ENCODE measurements around the gene SPEM2.
A peak's percentile ranks its signal among the peaks of the same experiment; 100 is the strongest.

DNA sequence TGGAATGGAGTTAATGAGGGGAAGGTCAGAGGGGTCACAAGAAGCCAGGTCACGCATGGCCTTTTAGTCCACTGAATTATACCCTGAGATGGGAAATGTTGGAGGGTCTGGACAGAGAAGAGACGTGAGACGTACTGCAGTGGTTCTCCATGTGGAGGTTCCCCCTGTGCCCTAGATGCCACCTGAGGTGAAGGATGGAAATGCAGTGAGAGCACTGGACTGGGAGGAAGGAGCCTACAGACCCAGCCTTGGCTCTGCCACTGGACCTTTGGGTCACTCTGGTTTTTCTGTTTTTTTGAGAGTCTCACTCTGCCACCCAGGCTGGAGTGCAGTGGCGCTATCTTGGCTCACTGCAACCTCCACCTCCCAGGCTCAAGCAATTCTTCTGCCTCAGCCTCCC is 29.3 kb upstream of the SPEM2 start:
- TF ChIP-seq, protein P1, sequence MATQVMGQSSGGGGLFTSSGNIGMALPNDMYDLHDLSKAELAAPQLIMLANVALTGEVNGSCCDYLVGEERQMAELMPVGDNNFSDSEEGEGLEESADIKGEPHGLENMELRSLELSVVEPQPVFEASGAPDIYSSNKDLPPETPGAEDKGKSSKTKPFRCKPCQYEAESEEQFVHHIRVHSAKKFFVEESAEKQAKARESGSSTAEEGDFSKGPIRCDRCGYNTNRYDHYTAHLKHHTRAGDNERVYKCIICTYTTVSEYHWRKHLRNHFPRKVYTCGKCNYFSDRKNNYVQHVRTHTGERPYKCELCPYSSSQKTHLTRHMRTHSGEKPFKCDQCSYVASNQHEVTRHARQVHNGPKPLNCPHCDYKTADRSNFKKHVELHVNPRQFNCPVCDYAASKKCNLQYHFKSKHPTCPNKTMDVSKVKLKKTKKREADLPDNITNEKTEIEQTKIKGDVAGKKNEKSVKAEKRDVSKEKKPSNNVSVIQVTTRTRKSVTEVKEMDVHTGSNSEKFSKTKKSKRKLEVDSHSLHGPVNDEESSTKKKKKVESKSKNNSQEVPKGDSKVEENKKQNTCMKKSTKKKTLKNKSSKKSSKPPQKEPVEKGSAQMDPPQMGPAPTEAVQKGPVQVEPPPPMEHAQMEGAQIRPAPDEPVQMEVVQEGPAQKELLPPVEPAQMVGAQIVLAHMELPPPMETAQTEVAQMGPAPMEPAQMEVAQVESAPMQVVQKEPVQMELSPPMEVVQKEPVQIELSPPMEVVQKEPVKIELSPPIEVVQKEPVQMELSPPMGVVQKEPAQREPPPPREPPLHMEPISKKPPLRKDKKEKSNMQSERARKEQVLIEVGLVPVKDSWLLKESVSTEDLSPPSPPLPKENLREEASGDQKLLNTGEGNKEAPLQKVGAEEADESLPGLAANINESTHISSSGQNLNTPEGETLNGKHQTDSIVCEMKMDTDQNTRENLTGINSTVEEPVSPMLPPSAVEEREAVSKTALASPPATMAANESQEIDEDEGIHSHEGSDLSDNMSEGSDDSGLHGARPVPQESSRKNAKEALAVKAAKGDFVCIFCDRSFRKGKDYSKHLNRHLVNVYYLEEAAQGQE (IDR thresholded peaks at IDR 0.05; ENCODE audit: low read depth) = no peak
- no peak for TF ChIP-seq EZH2phosphoT487 (IDR thresholded peaks at IDR 0.05; ENCODE audit: borderline replicate concordance)
- TF ChIP-seq, protein P2, sequence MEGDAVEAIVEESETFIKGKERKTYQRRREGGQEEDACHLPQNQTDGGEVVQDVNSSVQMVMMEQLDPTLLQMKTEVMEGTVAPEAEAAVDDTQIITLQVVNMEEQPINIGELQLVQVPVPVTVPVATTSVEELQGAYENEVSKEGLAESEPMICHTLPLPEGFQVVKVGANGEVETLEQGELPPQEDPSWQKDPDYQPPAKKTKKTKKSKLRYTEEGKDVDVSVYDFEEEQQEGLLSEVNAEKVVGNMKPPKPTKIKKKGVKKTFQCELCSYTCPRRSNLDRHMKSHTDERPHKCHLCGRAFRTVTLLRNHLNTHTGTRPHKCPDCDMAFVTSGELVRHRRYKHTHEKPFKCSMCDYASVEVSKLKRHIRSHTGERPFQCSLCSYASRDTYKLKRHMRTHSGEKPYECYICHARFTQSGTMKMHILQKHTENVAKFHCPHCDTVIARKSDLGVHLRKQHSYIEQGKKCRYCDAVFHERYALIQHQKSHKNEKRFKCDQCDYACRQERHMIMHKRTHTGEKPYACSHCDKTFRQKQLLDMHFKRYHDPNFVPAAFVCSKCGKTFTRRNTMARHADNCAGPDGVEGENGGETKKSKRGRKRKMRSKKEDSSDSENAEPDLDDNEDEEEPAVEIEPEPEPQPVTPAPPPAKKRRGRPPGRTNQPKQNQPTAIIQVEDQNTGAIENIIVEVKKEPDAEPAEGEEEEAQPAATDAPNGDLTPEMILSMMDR (IDR thresholded peaks at IDR 0.05 in 2 of 3, conservative IDR thresholded peaks at IDR 0.05 in 1 of 3; ENCODE audit: borderline replicate concordance in 1 of 3, insufficient read depth in 1 of 3, low read depth in 2 of 3, low read length in 2 of 3) = 0 out of 6 replicates have a peak, but pooled peaks of 1 of the 3 experiments have one; percentile 11
- no peak for TF ChIP-seq POLR2A (IDR thresholded peaks at IDR 0.05; ENCODE audit: borderline replicate concordance, extremely low read depth, insufficient read depth, insufficient read length)
- TF ChIP-seq EZH2 (IDR thresholded peaks at IDR 0.05) = no peak
- no peak for TF ChIP-seq SIN3A (IDR thresholded peaks at IDR 0.05; ENCODE audit: low read depth)
- no peak for TF ChIP-seq POLR2AphosphoS5 (IDR thresholded peaks at IDR 0.05; ENCODE audit: low read depth, low read length)
- TF ChIP-seq CEBPB (IDR thresholded peaks at IDR 0.05; ENCODE audit: low read depth) = no peak
- TF ChIP-seq TCF7L2 (IDR thresholded peaks at IDR 0.05; ENCODE audit: borderline replicate concordance, extremely low read depth, insufficient read depth, insufficient read length) = no peak
- no peak for TF ChIP-seq RAD21 (IDR thresholded peaks at IDR 0.05; ENCODE audit: low read depth)

Data from HCT116 (cell line).